Activated naive CD4-positive, alpha-beta T cell treated with anti-CD3 and anti-CD28 coated beads, Interleukin-2, amount 50 U/mL, for 24 hours (primary cell): ENCODE measurements around the gene KREMEN1.

Experiments used
- H3K27ac Mint-ChIP-seq: one replicate; pipeline ENCODE4 v1.8.0; 2021; ENCODE audit warnings: mild to moderate bottlenecking, mixed read lengths
- H3K27me3 Mint-ChIP-seq: one replicate; pipeline ENCODE4 v1.8.0; 2021; ENCODE audit warnings: mixed read lengths
- H3K36me3 Mint-ChIP-seq: one replicate; pipeline ENCODE4 v1.8.0; 2021; ENCODE audit warnings: mixed read lengths
- H3K4me1 Mint-ChIP-seq: one replicate; pipeline ENCODE4 v1.8.0; 2021; ENCODE audit warnings: mixed read lengths
- H3K4me3 Mint-ChIP-seq: one replicate; pipeline ENCODE4 v1.8.0; 2021; ENCODE audit warnings: mild to moderate bottlenecking, mixed read lengths
- H3K9me3 Mint-ChIP-seq: one replicate; pipeline ENCODE4 v1.8.0; 2021; ENCODE audit warnings: mixed read lengths

KREMEN1 gene

DNA sequence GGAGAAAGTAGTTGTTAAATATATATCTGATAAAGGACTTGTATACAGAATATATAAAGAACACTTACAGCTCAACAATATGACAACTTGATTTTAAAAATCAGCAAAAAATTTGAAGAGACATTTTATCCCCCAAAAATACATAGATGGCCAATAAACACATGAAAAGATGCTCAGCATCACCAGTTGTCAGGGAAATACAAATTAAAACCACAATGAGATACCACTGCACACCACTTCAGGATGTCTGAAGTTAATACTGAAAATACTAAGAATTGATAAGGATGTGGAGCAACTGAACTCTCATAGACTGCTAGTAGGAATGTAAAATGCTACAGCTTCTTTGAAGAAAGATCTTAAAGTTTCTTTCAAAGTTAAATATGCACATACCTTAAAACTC lies 49.2 kb downstream of the KREMEN1 start:
- Mint-ChIP-seq H3K4me1 (no peaks in the 10 kb centered on the region), H3K36me3 (peaks cover 5% of the 10 kb centered on the region), H3K4me3 (no peak overlapping the region), H3K9me3 (peaks cover 5% of the 10 kb centered on the region), H3K27ac (no peak overlapping the region), H3K27me3 (peaks cover 14% of the 10 kb centered on the region)

DNA sequence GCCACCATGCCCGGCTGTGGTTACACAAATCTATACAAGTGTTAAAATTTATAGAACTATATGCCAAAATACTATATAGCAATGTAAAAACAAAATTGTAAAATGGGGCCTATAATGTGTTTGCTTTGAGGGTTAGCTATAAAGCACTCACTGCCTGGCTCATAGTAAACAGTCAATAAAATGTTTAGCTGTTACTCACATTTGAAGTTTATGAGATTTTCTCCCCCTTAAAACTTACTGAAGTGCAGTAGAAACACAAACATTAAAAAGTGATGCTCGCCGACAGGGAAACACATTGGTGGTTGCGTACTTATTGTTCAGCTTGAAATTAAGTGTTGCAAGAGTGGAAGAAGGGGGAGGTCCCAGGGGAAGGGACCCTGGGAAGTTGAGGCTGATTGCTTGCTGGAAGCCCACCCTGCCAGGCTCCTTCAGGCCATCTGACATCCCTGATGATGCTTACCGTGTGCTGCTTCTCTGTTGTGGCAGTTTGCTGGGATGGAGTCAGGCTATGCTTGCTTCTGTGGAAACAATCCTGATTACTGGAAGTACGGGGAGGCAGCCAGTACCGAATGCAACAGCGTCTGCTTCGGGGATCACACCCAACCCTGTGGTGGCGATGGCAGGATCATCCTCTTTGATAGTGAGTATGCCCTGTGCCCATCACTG lies 52.1 kb downstream of the KREMEN1 start:
- H3K9me3 Mint-ChIP-seq: peaks cover under 1% of the 10 kb centered on the region
- peaks cover 3% of the 10 kb centered on the region for H3K36me3 Mint-ChIP-seq
- H3K27ac Mint-ChIP-seq: no peak overlapping the region
- H3K27me3 Mint-ChIP-seq: peaks cover 3% of the 10 kb centered on the region
- no peaks in the 10 kb centered on the region for H3K4me1 Mint-ChIP-seq
- no peak overlapping the region for H3K4me3 Mint-ChIP-seq

DNA sequence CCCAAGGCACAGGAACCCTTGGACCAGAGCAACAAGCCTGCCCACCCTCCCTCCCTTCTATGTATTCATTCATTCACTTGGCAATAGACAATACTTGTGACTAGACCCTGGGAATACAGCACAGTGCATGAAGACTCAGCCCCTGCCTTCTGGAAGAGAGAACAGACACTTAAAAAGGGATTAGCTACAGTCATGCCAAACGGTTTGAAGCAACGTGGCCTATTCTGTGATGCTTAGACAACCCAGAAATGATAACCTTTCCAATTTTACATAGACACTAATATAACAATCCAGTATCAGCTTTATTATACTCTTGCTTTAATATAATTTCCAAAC lies 52.6 kb downstream of the KREMEN1 start:
- Mint-ChIP-seq H3K4me3 (no peak overlapping the region), H3K4me1 (no peaks in the 10 kb centered on the region), H3K36me3 (peaks cover 1% of the 10 kb centered on the region), H3K27me3 (peaks cover 1% of the 10 kb centered on the region), H3K9me3 (no peaks in the 10 kb centered on the region), H3K27ac (no peak overlapping the region)

DNA sequence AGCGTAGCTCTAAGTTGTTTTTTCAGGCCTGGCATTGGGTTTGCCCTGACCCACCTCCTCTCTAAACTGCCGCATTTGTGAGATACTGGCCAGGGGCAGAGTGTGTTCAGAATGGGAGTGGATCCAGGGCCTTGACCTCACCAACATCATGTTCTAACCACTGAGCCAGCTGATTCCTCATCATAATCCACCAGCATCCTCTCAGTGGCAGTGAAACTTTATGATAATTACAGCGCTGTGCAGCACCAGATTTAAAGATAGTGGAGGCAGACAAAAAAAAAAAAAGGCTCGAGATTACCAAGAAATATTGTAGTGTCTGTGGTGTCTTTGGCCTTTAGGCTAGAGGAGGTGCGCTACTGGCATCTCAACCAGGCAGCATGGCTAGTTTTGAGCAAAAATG lies 53.0 kb downstream of the KREMEN1 start:
- H3K4me1 Mint-ChIP-seq: no peaks in the 10 kb centered on the region
- no peak overlapping the region for H3K4me3 Mint-ChIP-seq
- H3K9me3 Mint-ChIP-seq: no peaks in the 10 kb centered on the region
- H3K27ac Mint-ChIP-seq: no peak overlapping the region
- no peaks in the 10 kb centered on the region for H3K36me3 Mint-ChIP-seq
- no peaks in the 10 kb centered on the region for H3K27me3 Mint-ChIP-seq

DNA sequence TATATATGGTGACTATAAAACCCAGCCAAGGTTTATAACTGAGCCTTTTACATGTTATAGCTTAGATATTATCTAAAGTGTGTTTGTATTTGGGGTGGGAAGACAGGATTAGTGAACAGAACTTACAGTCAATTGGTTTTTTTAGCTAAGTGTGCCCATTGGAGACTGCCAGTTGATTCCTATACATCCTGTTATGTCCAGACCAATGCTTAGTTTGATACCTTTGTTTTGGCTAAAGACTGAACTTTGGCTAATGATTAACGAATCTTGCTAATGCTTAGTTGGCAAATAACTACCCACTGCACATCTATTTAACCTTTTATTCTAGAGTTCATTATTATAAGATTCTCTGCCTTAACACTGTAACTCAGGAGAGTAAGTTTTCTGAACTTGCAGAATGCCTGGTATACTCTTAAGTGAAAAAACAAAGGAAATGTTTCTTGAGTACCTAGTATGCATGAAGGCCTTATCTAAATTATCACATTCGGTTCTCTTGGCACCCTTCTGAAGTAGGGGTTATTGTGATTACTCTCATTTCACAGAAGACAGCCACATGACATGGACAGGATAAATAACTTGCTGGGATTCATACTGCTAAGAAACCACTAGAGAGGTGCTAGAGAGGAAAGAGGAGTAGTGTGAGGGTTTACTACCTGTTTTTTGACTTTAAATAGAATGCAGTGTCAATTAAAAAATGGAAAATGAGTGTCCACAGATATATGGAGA lies 54.0 kb downstream of the KREMEN1 start:
- Mint-ChIP-seq H3K27me3 (no peaks in the 10 kb centered on the region), H3K4me1 (no peaks in the 10 kb centered on the region), H3K27ac (no peak overlapping the region), H3K9me3 (no peaks in the 10 kb centered on the region), H3K4me3 (no peak overlapping the region), H3K36me3 (no peaks in the 10 kb centered on the region)

DNA sequence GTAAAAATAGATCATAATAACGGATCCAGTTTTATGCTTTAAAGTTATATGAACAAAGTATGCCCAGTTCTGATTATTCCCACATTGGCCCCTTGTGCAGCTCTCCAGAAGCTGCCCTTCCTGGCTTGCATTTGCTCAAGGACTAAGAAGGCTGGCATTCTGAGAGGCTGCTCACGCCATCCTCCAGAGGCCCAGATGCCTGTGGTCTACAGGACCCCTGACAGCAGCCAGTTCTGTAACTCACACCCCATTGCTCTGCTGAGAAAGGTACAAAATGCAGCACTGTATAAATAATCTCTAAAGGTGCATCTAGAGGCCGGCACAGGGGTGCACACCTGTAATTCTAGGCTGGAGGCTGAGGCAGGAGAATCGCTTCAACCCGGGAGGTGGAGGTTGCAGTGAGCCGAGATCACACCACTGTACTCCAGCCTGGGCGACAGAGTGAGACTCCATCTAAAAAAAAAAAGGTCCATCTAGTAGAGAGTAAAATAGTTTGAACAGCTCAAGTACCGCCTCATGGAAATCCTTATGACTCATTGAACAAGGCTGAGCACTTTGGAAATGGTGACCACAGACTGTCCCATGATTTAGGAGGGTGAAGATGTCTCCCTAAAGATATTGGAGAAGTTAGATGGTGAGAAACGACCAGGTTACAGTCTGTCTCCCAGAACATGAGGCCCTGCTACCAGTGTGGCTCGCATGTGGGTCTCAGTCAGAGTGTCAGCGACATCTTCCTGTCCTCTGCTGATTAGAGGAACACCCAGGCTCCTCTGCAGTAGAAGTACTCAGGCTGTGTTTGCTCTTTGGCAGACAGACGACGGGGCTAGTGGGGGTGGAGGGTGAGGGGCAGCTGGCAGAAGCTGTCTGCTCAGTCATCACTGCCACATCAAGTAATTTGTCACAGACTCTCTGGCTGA lies 56.3 kb downstream of the KREMEN1 start:
- Mint-ChIP-seq H3K36me3 (no peaks in the 10 kb centered on the region), H3K4me1 (no peaks in the 10 kb centered on the region), H3K27me3 (no peaks in the 10 kb centered on the region), H3K4me3 (no peak overlapping the region), H3K27ac (no peak overlapping the region), H3K9me3 (peaks cover 5% of the 10 kb centered on the region)

DNA sequence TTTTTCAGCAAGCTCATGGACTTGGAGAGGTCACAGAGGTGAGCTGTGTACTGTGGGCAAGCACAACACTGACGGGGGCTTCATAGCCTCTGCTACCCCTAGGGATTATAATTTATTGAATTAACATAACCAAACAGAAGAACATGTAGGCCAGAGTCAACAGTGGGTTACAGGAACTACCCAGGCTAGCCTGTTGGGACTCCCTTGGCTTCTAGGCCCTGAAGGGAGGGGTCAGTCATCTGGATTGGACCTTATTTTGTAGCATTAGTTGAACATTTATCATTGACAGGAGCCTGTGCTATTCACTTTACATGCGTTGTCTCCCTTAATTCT lies 56.9 kb downstream of the KREMEN1 start:
- H3K27me3 Mint-ChIP-seq: no peaks in the 10 kb centered on the region
- H3K27ac Mint-ChIP-seq: no peak overlapping the region
- H3K9me3 Mint-ChIP-seq: peaks cover 5% of the 10 kb centered on the region
- H3K36me3 Mint-ChIP-seq: no peaks in the 10 kb centered on the region
- no peak overlapping the region for H3K4me3 Mint-ChIP-seq
- H3K4me1 Mint-ChIP-seq: no peaks in the 10 kb centered on the region

DNA sequence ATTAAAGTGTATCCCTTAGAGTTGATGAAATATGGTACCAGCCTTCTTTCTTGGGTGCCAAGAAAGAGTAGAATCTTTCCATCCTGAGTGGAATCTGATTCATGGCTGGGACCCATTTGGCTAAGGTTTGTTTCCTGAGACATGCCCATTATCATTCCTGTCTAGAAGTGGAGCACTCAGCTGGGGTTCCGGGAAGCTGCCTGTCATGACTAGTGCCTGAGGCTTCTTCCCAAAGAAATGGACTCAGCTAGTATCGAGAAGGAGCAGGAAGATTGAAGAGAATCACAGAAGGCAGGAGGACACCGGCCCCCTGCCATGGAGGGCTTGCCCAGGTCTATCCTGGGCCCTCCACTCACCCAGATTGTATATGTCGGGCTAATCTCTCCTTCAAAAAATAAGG lies 57.6 kb downstream of the KREMEN1 start:
- Mint-ChIP-seq H3K27me3 (no peaks in the 10 kb centered on the region), H3K4me1 (no peaks in the 10 kb centered on the region), H3K36me3 (no peaks in the 10 kb centered on the region), H3K4me3 (no peak overlapping the region), H3K9me3 (peaks cover 5% of the 10 kb centered on the region), H3K27ac (no peak overlapping the region)

DNA sequence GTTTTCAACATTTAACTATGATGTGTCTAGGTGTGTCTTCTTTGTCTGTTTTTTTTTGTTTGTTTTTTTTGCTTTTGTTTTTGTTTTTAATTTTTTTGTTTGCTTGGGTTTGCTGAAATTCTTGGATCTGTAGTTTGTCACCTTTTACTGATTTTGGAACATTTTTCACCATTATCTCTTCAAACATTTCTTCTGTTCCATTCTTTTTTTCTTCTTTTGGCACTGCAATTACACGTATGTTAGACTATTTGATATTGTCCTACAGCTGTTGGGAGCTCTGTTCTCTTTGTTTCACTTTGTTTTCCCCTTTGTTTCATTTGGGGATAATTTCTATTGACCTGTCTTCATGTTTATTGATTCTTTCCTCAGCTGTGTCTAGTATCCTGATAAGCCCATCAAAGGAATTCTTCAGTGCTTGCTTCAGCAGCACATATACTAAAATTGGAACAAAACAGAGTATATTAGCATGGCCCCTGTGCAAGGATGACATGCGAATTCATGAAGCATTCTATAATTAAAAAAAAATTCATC lies 60.8 kb downstream of the KREMEN1 start:
- H3K4me1 Mint-ChIP-seq: no peaks in the 10 kb centered on the region

DNA sequence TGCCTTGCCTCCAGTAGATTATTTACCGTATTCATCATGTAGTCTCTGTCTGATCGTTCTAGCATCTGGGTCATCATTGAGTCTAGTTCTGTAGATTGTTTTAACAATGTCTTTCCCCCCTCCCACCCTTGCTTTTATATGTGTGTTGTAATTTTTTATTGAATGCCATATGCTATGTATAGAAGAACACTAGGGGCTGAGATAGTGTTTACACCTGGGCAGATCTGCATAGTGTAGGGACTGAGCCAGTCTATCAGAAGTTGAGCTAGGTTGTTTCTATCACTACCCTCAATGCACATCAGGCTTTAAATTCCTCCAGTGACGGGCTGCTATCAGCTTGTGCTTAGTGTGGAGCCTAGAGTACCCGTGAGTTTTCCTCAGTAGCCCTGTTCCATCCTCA lies 61.6 kb downstream of the KREMEN1 start:
- Mint-ChIP-seq H3K9me3 (peaks cover 5% of the 10 kb centered on the region), H3K4me1 (no peaks in the 10 kb centered on the region), H3K27ac (no peak overlapping the region), H3K36me3 (no peaks in the 10 kb centered on the region), H3K4me3 (no peak overlapping the region), H3K27me3 (no peaks in the 10 kb centered on the region)

More for the DNA sequence above, 60.8 kb downstream of the KREMEN1 start:
- Mint-ChIP-seq H3K36me3 (no peaks in the 10 kb centered on the region), H3K9me3 (peaks cover 5% of the 10 kb centered on the region), H3K4me3 (no peak overlapping the region), H3K27ac (no peak overlapping the region), H3K27me3 (no peaks in the 10 kb centered on the region)

DNA sequence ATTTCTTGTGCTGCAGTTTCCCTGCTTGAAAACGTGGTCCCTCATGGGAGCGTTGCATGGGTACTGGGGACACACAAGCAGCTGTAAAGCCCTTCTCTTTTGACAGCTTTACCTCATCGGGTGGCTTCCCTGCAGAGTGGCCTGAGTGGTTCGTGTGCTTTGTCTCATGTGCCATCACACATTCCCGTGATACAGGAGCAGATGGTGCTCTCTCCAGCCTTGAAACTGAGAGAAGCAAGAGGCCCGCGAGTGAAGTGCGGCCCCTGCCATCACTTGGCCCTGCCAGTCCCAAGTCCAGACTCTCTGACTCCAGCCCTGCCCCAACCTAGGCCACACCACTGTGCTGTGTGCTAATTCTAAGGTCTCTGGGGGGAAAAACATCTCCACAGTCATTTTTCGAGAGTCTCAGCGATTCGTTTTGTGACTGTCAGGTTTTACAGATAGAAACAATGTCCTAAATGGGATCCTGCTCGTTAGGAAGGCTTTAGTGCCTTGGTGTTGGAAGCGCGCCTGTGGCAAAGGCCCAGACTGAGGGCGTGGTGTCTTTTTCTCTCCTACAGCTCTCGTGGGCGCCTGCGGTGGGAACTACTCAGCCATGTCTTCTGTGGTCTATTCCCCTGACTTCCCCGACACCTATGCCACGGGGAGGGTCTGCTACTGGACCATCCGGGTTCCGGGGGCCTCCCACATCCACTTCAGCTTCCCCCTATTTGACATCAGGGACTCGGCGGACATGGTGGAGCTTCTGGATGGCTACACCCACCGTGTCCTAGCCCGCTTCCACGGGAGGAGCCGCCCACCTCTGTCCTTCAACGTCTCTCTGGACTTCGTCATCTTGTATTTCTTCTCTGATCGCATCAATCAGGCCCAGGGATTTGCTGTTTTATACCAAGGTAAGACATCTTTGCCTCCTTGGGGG lies 64.2 kb downstream of the KREMEN1 start:
- Mint-ChIP-seq H3K27ac (no peak overlapping the region), H3K4me1 (no peaks in the 10 kb centered on the region), H3K27me3 (no peaks in the 10 kb centered on the region), H3K9me3 (peaks cover 5% of the 10 kb centered on the region), H3K4me3 (no peak overlapping the region), H3K36me3 (no peaks in the 10 kb centered on the region)

DNA sequence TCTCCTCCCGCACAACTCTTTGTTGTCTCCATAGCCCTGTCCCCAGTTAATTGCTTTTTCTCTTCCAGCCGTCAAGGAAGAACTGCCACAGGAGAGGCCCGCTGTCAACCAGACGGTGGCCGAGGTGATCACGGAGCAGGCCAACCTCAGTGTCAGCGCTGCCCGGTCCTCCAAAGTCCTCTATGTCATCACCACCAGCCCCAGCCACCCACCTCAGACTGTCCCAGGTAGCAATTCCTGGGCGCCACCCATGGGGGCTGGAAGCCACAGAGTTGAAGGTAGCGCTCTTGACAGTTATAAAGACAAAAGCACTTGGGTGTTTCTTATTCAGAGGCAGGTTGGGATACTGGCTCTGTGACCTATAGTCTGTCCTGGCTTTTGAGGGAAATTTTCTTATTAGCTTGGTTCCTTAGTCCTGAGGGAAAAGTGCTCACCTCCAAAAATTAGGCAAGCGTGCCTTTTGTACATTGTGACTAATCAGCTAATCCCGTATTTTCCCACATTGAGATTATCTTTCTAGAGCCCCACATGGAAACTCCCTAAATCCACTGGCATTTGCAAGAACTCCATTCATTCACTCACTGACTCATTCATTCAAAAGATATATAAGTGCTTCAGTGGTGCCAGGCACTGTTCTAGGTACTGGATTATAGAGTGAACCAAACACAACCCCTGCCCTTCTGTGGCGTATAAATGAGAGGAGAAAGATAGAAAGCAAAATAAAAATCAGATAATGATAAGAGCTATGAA lies 65.9 kb downstream of the KREMEN1 start:
- Mint-ChIP-seq H3K27ac (no peak overlapping the region), H3K27me3 (no peaks in the 10 kb centered on the region), H3K4me1 (no peaks in the 10 kb centered on the region), H3K36me3 (no peaks in the 10 kb centered on the region), H3K4me3 (no peak overlapping the region), H3K9me3 (peaks cover 2% of the 10 kb centered on the region)

DNA sequence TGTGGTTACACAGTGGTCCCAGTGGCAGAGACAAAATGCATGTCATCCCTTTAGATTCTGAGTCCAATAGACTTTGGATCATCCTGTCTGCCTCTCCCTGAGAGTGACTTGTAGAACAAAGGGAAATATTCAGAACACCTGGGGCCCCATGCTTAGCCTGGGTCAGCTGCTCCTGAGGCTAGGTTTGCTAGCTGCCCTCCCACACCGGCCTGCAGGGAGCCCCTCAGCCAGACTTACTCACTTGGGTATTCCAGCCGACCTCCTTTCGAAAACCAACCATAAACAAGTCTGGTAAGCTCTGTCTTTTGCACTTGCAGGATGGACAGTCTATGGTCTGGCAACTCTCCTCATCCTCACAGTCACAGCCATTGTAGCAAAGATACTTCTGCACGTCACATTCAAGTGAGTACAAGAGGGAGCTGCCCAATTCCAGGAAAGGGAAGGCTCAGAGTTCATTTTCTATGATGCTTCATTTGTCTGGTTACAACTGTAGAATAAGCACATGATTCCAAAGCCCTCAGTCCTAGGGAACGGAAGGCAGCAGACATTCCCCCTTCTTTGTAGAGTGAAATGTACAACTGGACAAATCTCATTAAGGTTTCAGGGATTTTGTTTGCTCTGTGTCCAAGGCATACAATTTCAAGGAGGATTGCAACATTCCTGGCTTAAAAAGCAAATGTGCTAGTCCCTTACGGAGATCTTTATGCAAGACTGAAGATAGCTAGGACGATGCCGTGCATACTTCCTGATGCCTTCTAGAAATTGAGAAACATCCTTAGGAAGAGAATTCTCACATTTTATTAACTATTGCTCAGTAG lies 67.3 kb downstream of the KREMEN1 start:
- Mint-ChIP-seq H3K36me3 (no peaks in the 10 kb centered on the region), H3K9me3 (no peaks in the 10 kb centered on the region), H3K4me3 (no peak overlapping the region), H3K27ac (no peak overlapping the region), H3K4me1 (no peaks in the 10 kb centered on the region), H3K27me3 (no peaks in the 10 kb centered on the region)
